HepG2 (cell line): Measurements from ENCODE around the gene STRIP1. TPM values are rescaled to one million over a fixed set of nuclear protein-coding genes. Genes with fewer than 3 reads are reported as not detected.

Experiments
- ATAC-seq: fragments of 200-7000 bp; cut with Tn5 transposase; 3 replicates; pipeline ENCODE4 v1.9.1; 2020; ENCODE audit warnings: mild to moderate bottlenecking, moderate library complexity
- BruUV-seq: library from RNA; stranded (reverse); fragments of 400-500 nt; replicated peaks from 2 replicates; lab custom pipeline; 2021; lab: Mats Ljungman, UMichigan
- CTCF ChIA-PET: fragments of 300-600 bp; formaldehyde crosslinking; extraction: SDS; loops from one replicate; lab custom pipeline; 2021; ENCODE audit warnings: low total read pairs, inconsistent platforms, low intra/inter-chr PET ratio; lab: Yijun Ruan, JAX
- POLR2A ChIA-PET: fragments of 350-600 bp; sonication (Branson Sonifier 250); formaldehyde crosslinking; loops from one replicate; lab custom pipeline; 2020; ENCODE audit warnings: antibody characterized with exemption, inconsistent platforms; lab: Yijun Ruan, JAX
- DNase-seq: peaks from one replicate; pipeline ENCODE4 v3.0.0-alpha.2; 2015; ENCODE audit warnings: low spot score
- FAIRE-seq: peaks from 3 replicates; lab custom pipeline; 2011; peaks lifted over from hg19 to GRCh38; lab: Jason Lieb, UNC
- H2AFZ ChIP-seq: one replicate; pipeline ENCODE4 v1.6.1; 2011; ENCODE audit warnings: low read length, inconsistent platforms
- H3K27ac ChIP-seq: fragments of 300-600 bp; 3 replicates; pipeline ENCODE4 v1.8.0; 2011; ENCODE audit warnings: mixed run types, mild to moderate bottlenecking, mixed read lengths, low read length, inconsistent platforms; ENCODE audit not compliant: insufficient read depth; ENCODE audit errors: extremely low read length
- H3K27me3 ChIP-seq, 2 experiments: fragments of 200-600 bp in 1 of 2; 2 replicates in 1 of 2; 3 replicates in 1 of 2; pipeline versions ENCODE4 v1.6.0 to v1.8.0; 2011; ENCODE audit warnings: low read length in 2 of 2, mild to moderate bottlenecking in 2 of 2, moderate library complexity in 2 of 2, inconsistent platforms in 1 of 2; ENCODE audit not compliant: insufficient read depth in 2 of 2, control insufficient read depth in 1 of 2
- H3K36me3 ChIP-seq, 2 experiments: fragments of 200-600 bp in 1 of 2; replicated peaks in 1 of 2; 2 replicates in 1 of 2; 3 replicates in 1 of 2; pipeline versions ENCODE4 v1.5.1 to v1.8.0; 2011; ENCODE audit warnings: low read length in 2 of 2, inconsistent platforms in 1 of 2; ENCODE audit not compliant: insufficient read depth in 2 of 2, control insufficient read depth in 1 of 2
- H3K4me1 ChIP-seq: 2 replicates; pipeline ENCODE4 v1.5.1; 2012; ENCODE audit warnings: low read length, inconsistent platforms; ENCODE audit not compliant: insufficient read depth
- H3K4me2 ChIP-seq: 2 replicates; pipeline ENCODE4 v1.6.0; 2011; ENCODE audit warnings: low read depth, low read length, inconsistent platforms
- H3K4me3 ChIP-seq, 3 experiments: fragments of 200-600 bp in 1 of 3; sonication (generic), shearing (Covaris generic) in 1 of 3; replicated peaks in 1 of 3; 2 replicates each; pipeline ENCODE4 v1.5.1; 2011 to 2016; ENCODE audit warnings: low read length in 3 of 3, inconsistent platforms in 2 of 3, low read depth in 2 of 3, mild to moderate bottlenecking in 2 of 3, control low read depth in 1 of 3, mixed read lengths in 1 of 3; ENCODE audit not compliant: insufficient read depth in 1 of 3
- H3K79me2 ChIP-seq: one replicate; pipeline ENCODE4 v1.6.1; 2011; ENCODE audit warnings: low read length, inconsistent platforms; ENCODE audit not compliant: insufficient read depth
- H3K9ac ChIP-seq: 2 replicates; pipeline ENCODE4 v1.6.0; 2011; ENCODE audit warnings: mild to moderate bottlenecking, low read depth, low read length, inconsistent platforms; ENCODE audit not compliant: insufficient read depth
- H3K9me3 ChIP-seq: 2 replicates; pipeline ENCODE4 v1.5.1; 2012; ENCODE audit warnings: mild to moderate bottlenecking, low read length
- H4K20me1 ChIP-seq: 2 replicates; pipeline ENCODE4 v1.6.0; 2011; ENCODE audit warnings: inconsistent platforms, mild to moderate bottlenecking, low read length, moderate library complexity; ENCODE audit not compliant: insufficient read depth
- MXI1 ChIP-seq: IDR thresholded peaks from 3 replicates; pipeline ENCODE4 v1.6.1; 2012; ENCODE audit warnings: low read depth, low read length, inconsistent platforms, borderline replicate concordance
- RBAK ChIP-seq: sonication (generic); formaldehyde crosslinking; IDR thresholded peaks from 2 replicates; pipeline ENCODE4 v1.5.1; 2020; ENCODE audit warnings: mild to moderate bottlenecking, missing genetic modification reagents
- SMAD3 ChIP-seq: sonication (generic); formaldehyde crosslinking; IDR thresholded peaks from 2 replicates; pipeline ENCODE4 v1.4.0; 2020; ENCODE audit warnings: missing genetic modification reagents
- TOE1 ChIP-seq: sonication (generic); formaldehyde crosslinking; IDR thresholded peaks from 2 replicates; pipeline ENCODE4 v1.4.0; 2020; ENCODE audit warnings: mild to moderate bottlenecking, missing genetic modification reagents
- TRIM24 ChIP-seq: sonication (generic); formaldehyde crosslinking; IDR thresholded peaks from 2 replicates; pipeline ENCODE4 v1.8.0; 2022; ENCODE audit warnings: mild to moderate bottlenecking, missing genetic modification reagents
- U2AF1 ChIP-seq: fragments of 200-400 bp; formaldehyde crosslinking; optimal IDR thresholded peaks from 2 replicates; pipeline ENCODE3; 2017; ENCODE audit warnings: mild to moderate bottlenecking, low read depth, low read length
- ZNF136 ChIP-seq: sonication (generic); formaldehyde crosslinking; IDR thresholded peaks from 2 replicates; pipeline ENCODE4 v1.8.1; 2022; ENCODE audit warnings: low read depth, mild to moderate bottlenecking, moderate library complexity, missing genetic modification reagents
- ZNF264 ChIP-seq: sonication (generic); formaldehyde crosslinking; IDR thresholded peaks from 2 replicates; pipeline ENCODE4 v1.4.0; 2020; ENCODE audit warnings: missing genetic modification reagents
- ZNF460 ChIP-seq: sonication (generic); formaldehyde crosslinking; IDR thresholded peaks from 2 replicates; pipeline ENCODE4 v1.5.1; 2020; ENCODE audit warnings: missing genetic modification reagents, mild to moderate bottlenecking, borderline replicate concordance
- ZNF652 ChIP-seq: IDR thresholded peaks from 2 replicates; pipeline ENCODE4 v1.6.1; 2016; ENCODE audit warnings: low read depth, borderline replicate concordance
- ZNF776 ChIP-seq: sonication (generic); formaldehyde crosslinking; IDR thresholded peaks from 2 replicates; pipeline ENCODE4 v1.4.0; 2020; ENCODE audit warnings: mild to moderate bottlenecking, missing genetic modification reagents
- in situ Hi-C: cut with HindIII; loops from 2 replicates; pipeline ENCODE4 v1.10.0; 2017; ENCODE audit warnings: low pct_unique_long_range_greater_than_20kb; ENCODE audit not compliant: extremely low pct_ligation_motif_present
- intact Hi-C: fragments of 100-400 bp; cut with micrococcal nuclease; formaldehyde crosslinking; loops from one replicate; pipeline ENCODE4 v1.10.0; 2022; ENCODE audit not compliant: unreplicated experiment
- polyA plus RNA-seq, 8 experiments: library from polyadenylated mRNA; depleted of rRNA in 3 of 8; stranded (reverse) in 7 of 8; unstranded in 1 of 8; fragments of >200 nt; fragmentation: Illumina TruSeq in 4 of 8; extraction: Trizol in 4 of 8; gene quantifications; 2 replicates each; pipeline versions ENCODE4 v1.2.1 to v1.2.3, GENCODE V29; 2011 to 2016; ENCODE audit warnings: low read depth in 4 of 8, missing spikeins in 1 of 8, mixed read lengths in 1 of 8; ENCODE audit not compliant: insufficient read depth in 1 of 8
- total RNA-seq, 5 experiments: library from RNA; depleted of rRNA; stranded (reverse); fragments of >200 nt; fragmentation: Illumina TruSeq; extraction: Trizol; gene quantifications; 2 replicates each; pipeline ENCODE4 v1.2.3, GENCODE V29; 2016; ENCODE audit warnings: low read depth in 1 of 5
- TF ChIP-seq, protein P1 (sequence below): IDR thresholded peaks from 2 replicates; pipeline ENCODE4 v1.6.1; 2016
- TF ChIP-seq, protein P2 (sequence below): IDR thresholded peaks from 2 replicates; pipeline ENCODE4 v1.6.1; 2016
- TF ChIP-seq, protein P3 (sequence below): sonication (generic); formaldehyde crosslinking; IDR thresholded peaks from 2 replicates; pipeline ENCODE4 v1.4.0; 2020; ENCODE audit warnings: missing genetic modification reagents

STRIP1 gene
- total and polyA plus RNA-seq, 2 of the 13 experiments (the other 11 are each of a cell fraction or from before 2014, with no cell fraction given), result 20.9 to 27.9 TPM

DNA sequence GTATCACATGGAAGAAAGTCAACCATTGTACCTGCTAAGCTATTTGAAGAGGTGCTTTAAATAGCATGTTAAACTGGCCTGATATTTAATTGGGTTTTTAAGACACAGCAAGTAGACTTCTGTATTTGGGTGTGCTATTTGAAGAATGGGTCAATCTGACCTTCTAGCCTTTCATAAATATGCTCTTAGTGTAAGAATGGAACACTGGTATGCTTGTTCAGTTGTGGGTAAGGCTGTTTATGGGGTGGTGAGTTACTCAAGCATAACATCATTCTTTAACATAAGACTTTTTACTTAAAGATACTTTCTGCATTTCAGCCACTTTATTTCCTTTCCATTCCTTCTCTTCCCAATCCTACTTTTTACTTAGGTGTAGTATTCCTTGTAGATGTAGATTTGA is 28.5 kb upstream of the STRIP1 start:
- H3K4me3 ChIP-seq, result no peak overlapping the region

More for the DNA sequence above, 28.5 kb upstream of the STRIP1 start:
- Histone ChIP-seq H3K36me3 (peaks cover 7 to 26% of the 10 kb centered on the region in 2 experiments), H4K20me1 (no peaks in the 10 kb centered on the region), H3K27me3 (no peaks in the 10 kb centered on the region), H3K9me3 (no peaks in the 10 kb centered on the region), H3K9ac (no peak overlapping the region), H3K4me1 (peaks cover 36% of the 10 kb centered on the region), H3K4me2 (no peak overlapping the region), H3K27ac (no peak overlapping the region), H3K79me2 (peaks cover 33% of the 10 kb centered on the region), H2AFZ (no peak overlapping the region)
- in situ Hi-C loops, result no loop called here
- no TSS peak for BruUV-seq
- ChIA-PET POLR2A (no interaction called here), CTCF (no interaction called here)
- ATAC-seq, result no peak
- TF ChIP-seq ZNF264 (CRISPR knock-in tag) (no peak), U2AF1 (no peak), MXI1 (no peak), ZNF776 (CRISPR knock-in tag) (no peak), ZNF460 (CRISPR knock-in tag) (no peak), TOE1 (CRISPR knock-in tag) (no peak), RBAK (no peak), ZNF136 (no peak), ZNF652 (CRISPR knock-in tag) (no peak), TRIM24 (CRISPR knock-in tag) (no peak), SMAD3 (CRISPR knock-in tag) (no peak)
- TF ChIP-seq, protein P1, sequence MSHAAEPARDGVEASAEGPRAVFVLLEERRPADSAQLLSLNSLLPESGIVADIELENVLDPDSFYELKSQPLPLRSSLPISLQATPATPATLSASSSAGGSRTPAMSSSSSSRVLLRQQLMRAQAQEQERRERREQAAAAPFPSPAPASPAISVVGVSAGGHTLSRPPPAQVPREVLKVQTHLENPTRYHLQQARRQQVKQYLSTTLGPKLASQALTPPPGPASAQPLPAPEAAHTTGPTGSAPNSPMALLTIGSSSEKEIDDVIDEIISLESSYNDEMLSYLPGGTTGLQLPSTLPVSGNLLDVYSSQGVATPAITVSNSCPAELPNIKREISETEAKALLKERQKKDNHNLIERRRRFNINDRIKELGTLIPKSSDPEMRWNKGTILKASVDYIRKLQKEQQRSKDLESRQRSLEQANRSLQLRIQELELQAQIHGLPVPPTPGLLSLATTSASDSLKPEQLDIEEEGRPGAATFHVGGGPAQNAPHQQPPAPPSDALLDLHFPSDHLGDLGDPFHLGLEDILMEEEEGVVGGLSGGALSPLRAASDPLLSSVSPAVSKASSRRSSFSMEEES (CRISPR knock-in tag), result no peak
- TF ChIP-seq, protein P2, sequence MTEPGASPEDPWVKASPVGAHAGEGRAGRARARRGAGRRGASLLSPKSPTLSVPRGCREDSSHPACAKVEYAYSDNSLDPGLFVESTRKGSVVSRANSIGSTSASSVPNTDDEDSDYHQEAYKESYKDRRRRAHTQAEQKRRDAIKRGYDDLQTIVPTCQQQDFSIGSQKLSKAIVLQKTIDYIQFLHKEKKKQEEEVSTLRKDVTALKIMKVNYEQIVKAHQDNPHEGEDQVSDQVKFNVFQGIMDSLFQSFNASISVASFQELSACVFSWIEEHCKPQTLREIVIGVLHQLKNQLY (CRISPR knock-in tag), result no peak
- TF ChIP-seq, protein P3, sequence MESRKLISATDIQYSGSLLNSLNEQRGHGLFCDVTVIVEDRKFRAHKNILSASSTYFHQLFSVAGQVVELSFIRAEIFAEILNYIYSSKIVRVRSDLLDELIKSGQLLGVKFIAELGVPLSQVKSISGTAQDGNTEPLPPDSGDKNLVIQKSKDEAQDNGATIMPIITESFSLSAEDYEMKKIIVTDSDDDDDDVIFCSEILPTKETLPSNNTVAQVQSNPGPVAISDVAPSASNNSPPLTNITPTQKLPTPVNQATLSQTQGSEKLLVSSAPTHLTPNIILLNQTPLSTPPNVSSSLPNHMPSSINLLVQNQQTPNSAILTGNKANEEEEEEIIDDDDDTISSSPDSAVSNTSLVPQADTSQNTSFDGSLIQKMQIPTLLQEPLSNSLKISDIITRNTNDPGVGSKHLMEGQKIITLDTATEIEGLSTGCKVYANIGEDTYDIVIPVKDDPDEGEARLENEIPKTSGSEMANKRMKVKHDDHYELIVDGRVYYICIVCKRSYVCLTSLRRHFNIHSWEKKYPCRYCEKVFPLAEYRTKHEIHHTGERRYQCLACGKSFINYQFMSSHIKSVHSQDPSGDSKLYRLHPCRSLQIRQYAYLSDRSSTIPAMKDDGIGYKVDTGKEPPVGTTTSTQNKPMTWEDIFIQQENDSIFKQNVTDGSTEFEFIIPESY (CRISPR knock-in tag), result no peak
- no peak for DNase-seq
- no peak for FAIRE-seq
- intact Hi-C loops, result no loop called here
